Measurements from ENCODE around the gene IL11.

DNA sequence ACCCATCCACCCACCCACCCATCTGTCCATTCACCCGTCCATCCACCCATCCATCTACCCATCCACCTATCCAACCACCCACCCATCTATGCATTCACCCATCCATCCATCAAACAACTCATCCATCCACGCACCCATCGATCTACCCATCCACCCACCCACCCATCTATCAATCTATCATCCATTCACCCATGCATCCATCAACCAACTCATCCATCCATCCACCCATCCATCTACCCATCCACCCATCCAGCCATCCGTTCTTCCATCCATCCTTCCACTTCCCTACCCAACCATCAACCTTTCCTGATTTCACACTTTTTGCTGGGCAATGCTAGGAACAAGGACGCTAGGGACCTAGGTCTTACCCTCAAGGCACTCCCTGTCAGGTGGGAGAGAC lies 11.8 kb upstream of the IL11 start:
- TF ChIP-seq, protein P1, sequence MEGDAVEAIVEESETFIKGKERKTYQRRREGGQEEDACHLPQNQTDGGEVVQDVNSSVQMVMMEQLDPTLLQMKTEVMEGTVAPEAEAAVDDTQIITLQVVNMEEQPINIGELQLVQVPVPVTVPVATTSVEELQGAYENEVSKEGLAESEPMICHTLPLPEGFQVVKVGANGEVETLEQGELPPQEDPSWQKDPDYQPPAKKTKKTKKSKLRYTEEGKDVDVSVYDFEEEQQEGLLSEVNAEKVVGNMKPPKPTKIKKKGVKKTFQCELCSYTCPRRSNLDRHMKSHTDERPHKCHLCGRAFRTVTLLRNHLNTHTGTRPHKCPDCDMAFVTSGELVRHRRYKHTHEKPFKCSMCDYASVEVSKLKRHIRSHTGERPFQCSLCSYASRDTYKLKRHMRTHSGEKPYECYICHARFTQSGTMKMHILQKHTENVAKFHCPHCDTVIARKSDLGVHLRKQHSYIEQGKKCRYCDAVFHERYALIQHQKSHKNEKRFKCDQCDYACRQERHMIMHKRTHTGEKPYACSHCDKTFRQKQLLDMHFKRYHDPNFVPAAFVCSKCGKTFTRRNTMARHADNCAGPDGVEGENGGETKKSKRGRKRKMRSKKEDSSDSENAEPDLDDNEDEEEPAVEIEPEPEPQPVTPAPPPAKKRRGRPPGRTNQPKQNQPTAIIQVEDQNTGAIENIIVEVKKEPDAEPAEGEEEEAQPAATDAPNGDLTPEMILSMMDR (IDR thresholded peaks at IDR 0.05), result no peak
- TF ChIP-seq EP300 (IDR thresholded peaks at IDR 0.05; ENCODE audit: low read depth), result no peak
- no peak for TF ChIP-seq POLR2AphosphoS5 (IDR thresholded peaks at IDR 0.05)
- TF ChIP-seq POLR2A (IDR thresholded peaks at IDR 0.05), result no peak

Data from transverse colon (tissue), 4 donors.